K562 (cell line): ENCODE data around the gene ZNF81. TPM values are rescaled to one million over a fixed set of nuclear protein-coding genes. Genes with fewer than 3 reads are reported as not detected.

ENCODE experiments used
- ATAC-seq: fragments of 200-7000 bp; cut with Tn5 transposase; 3 replicates; pipeline ENCODE4 v1.9.1; 2020; ENCODE audit warnings: moderate library complexity
- BruUV-seq: library from RNA; stranded (reverse); fragments of 400-500 nt; replicated peaks from 2 replicates; lab custom pipeline; 2021; lab: Mats Ljungman, UMichigan
- CTCF ChIA-PET: fragments of 300-600 bp; formaldehyde crosslinking; extraction: SDS; loops from one replicate; lab custom pipeline; 2021; ENCODE audit warnings: low intra/inter-chr PET ratio; lab: Yijun Ruan, JAX
- POLR2A ChIA-PET: fragments of 300-600, 350-650 bp; sonication (Branson Sonifier 250); formaldehyde crosslinking; extraction: SDS; loops from one replicate; lab custom pipeline; 2021; ENCODE audit warnings: antibody characterized with exemption, inconsistent platforms; lab: Yijun Ruan, JAX
- DNase-seq, 4 experiments: peaks; one replicate each; pipeline versions ENCODE4 v3.0.0 to v3.0.0-alpha.2; 2011 to 2018; ENCODE audit warnings: low spot score in 3 of 4, mixed read lengths in 3 of 4; ENCODE audit errors: extremely low read depth in 1 of 4
- FAIRE-seq: peaks from 2 replicates; lab custom pipeline; 2011; peaks lifted over from hg19 to GRCh38; lab: Jason Lieb, UNC
- H2AFZ ChIP-seq: 2 replicates; pipeline ENCODE4 v1.6.0; 2011; ENCODE audit warnings: low read depth, low read length, control low read depth, inconsistent platforms
- H3K27ac ChIP-seq: fragments of 200-600 bp; 3 replicates; pipeline ENCODE4 v1.8.0; 2011; ENCODE audit warnings: low read depth, mild to moderate bottlenecking, control low read depth, inconsistent platforms, low read length, moderate library complexity, mixed read lengths; ENCODE audit errors: extremely low read depth
- H3K27me3 ChIP-seq, 2 experiments: fragments of 300-600 bp in 1 of 2; 2 replicates in 1 of 2; 3 replicates in 1 of 2; pipeline versions ENCODE4 v1.6.0 to v1.8.0; 2011; ENCODE audit warnings: inconsistent platforms in 2 of 2, low read length in 2 of 2, mild to moderate bottlenecking in 1 of 2, mixed read lengths in 1 of 2, moderate library complexity in 1 of 2; ENCODE audit not compliant: control insufficient read depth in 2 of 2, insufficient read depth in 2 of 2
- H3K36me3 ChIP-seq: fragments of 300-600 bp; 3 replicates; pipeline ENCODE4 v1.8.0; 2011; ENCODE audit warnings: mild to moderate bottlenecking, low read length, inconsistent platforms; ENCODE audit not compliant: control insufficient read depth, insufficient read depth
- H3K4me1 ChIP-seq, 2 experiments: fragments of 200-600 bp in 1 of 2; replicated peaks in 1 of 2; 2 replicates in 1 of 2; 3 replicates in 1 of 2; pipeline versions ENCODE4 v1.5.1 to v1.8.0; 2011; ENCODE audit warnings: inconsistent platforms in 2 of 2, low read length in 2 of 2, mild to moderate bottlenecking in 1 of 2, mixed read lengths in 1 of 2, moderate library complexity in 1 of 2; ENCODE audit not compliant: control insufficient read depth in 2 of 2, insufficient read depth in 2 of 2
- H3K4me2 ChIP-seq: 2 replicates; pipeline ENCODE4 v1.6.1; 2011; ENCODE audit warnings: low read length, control low read depth, inconsistent platforms, mixed read lengths; ENCODE audit not compliant: insufficient read depth
- H3K4me3 ChIP-seq: fragments of 200-600 bp; sonication (generic), shearing (Covaris generic); 2 replicates; pipeline ENCODE4 v1.5.1; 2016; ENCODE audit warnings: control low read depth, inconsistent platforms
- H3K79me2 ChIP-seq: fragments of 200-600 bp; 3 replicates; pipeline ENCODE4 v1.8.0; 2011; ENCODE audit warnings: low read length, inconsistent platforms; ENCODE audit not compliant: control insufficient read depth, insufficient read depth
- H3K9ac ChIP-seq, 2 experiments: 2 replicates each; pipeline versions ENCODE4 v1.6.0 to v1.6.1; 2011; ENCODE audit warnings: low read depth in 2 of 2, low read length in 2 of 2, control low read depth in 1 of 2, inconsistent platforms in 1 of 2, mild to moderate bottlenecking in 1 of 2, mixed read lengths in 1 of 2; ENCODE audit not compliant: insufficient read depth in 1 of 2
- H3K9me1 ChIP-seq: one replicate; pipeline ENCODE4 v1.6.0; 2011; ENCODE audit warnings: inconsistent platforms, mild to moderate bottlenecking, low read length, moderate library complexity; ENCODE audit not compliant: control insufficient read depth, insufficient read depth
- H3K9me3 ChIP-seq: replicated peaks from 2 replicates; pipeline ENCODE4 v1.5.1; 2011; ENCODE audit warnings: low read depth, low read length, inconsistent platforms; ENCODE audit not compliant: control insufficient read depth, insufficient read depth
- H4K20me1 ChIP-seq: replicated peaks from 2 replicates; pipeline ENCODE4 v1.6.1; 2011; ENCODE audit warnings: low read length, inconsistent platforms, mixed read lengths; ENCODE audit not compliant: control insufficient read depth, insufficient read depth
- CHD2 ChIP-seq: IDR thresholded peaks from 2 replicates; pipeline ENCODE4 v1.6.1; 2011; ENCODE audit warnings: low read depth, low read length
- ESRRA ChIP-seq: fragments of 450-650 bp; IDR thresholded peaks from 2 replicates; pipeline ENCODE4 v1.6.1; 2014; ENCODE audit warnings: low read depth, mild to moderate bottlenecking, moderate library complexity, borderline replicate concordance
- GATAD2A ChIP-seq: fragments of 450-650 bp; IDR thresholded peaks from 2 replicates; pipeline ENCODE4 v1.6.1; 2017
- IFI16 ChIP-seq: fragments of 250-450 bp; sonication (Bioruptor Pico); IDR thresholded peaks from 2 replicates; pipeline ENCODE4 v2.1.2; 2022; ENCODE audit warnings: mild to moderate bottlenecking, inconsistent platforms
- L3MBTL2 ChIP-seq: fragments of 450-650 bp; IDR thresholded peaks from 2 replicates; pipeline ENCODE4 v1.6.1; 2016; ENCODE audit warnings: mild to moderate bottlenecking, moderate library complexity
- PHF8 ChIP-seq: fragments of 200-600 bp; sonication (generic); IDR thresholded peaks from 2 replicates; pipeline ENCODE4 v1.6.1; 2012; ENCODE audit warnings: mixed run types, mild to moderate bottlenecking, inconsistent platforms, low read length, moderate library complexity, borderline replicate concordance
- POU5F1 ChIP-seq: fragments of 150-350 bp; IDR thresholded peaks from 2 replicates; pipeline ENCODE4 v1.6.1; 2014; ENCODE audit warnings: borderline replicate concordance, low read length, low read depth, mild to moderate bottlenecking; ENCODE audit not compliant: partially characterized antibody
- RAD21 ChIP-seq, 2 experiments: fragments of 250-450 bp in 1 of 2; fragments of 450-650 bp in 1 of 2; sonication (Bioruptor Pico) in 1 of 2; formaldehyde crosslinking in 1 of 2; IDR thresholded peaks in 1 of 2; conservative IDR thresholded peaks in 1 of 2; 2 replicates each; pipeline versions ENCODE4 v1.4.0 to v1.8.0; 2020 to 2022; ENCODE audit warnings: mild to moderate bottlenecking in 2 of 2, moderate library complexity in 1 of 2
- SMAD2 ChIP-seq: fragments of 150-350 bp; IDR thresholded peaks from 2 replicates; pipeline ENCODE4 v1.6.1; 2014; ENCODE audit warnings: low read depth, mild to moderate bottlenecking, low read length
- ZNF23 ChIP-seq: fragments of 250-450 bp; sonication (Bioruptor Pico); IDR thresholded peaks from 2 replicates; pipeline ENCODE4 v1.4.0; 2020; ENCODE audit warnings: mild to moderate bottlenecking
- WGBS: fragments of 100-300 bp; shearing (Covaris generic); methylation state at CpG from one replicate; pipeline ENCODE4 v1.1.6; 2016; ENCODE audit warnings: low coverage, mixed read lengths; ENCODE audit not compliant: insufficient coverage; ENCODE audit errors: missing lambda C conversion rate; 5-methylcytosine and 5-hydroxymethylcytosine counted together
- in situ Hi-C: fragments of 300-500 bp; cut with MboI; formaldehyde crosslinking; loops from 4 replicates; pipeline ENCODE4 v1.15.0; 2018; ENCODE audit warnings: inconsistent platforms, mixed read lengths
- intact Hi-C: fragments of 100-400 bp; cut with micrococcal nuclease; formaldehyde crosslinking; loops from 2 replicates; pipeline ENCODE4 v1.14.2; 2022
- polyA plus RNA-seq, 8 experiments: library from polyadenylated mRNA; depleted of rRNA in 4 of 8; stranded (reverse) in 5 of 8; unstranded in 3 of 8; fragments of >200 nt; fragmentation: Nextera tagmentation in 2 of 8; fragmentation: Illumina TruSeq in 1 of 8; extraction: Ambion mirVana in 2 of 8; extraction: Trizol in 1 of 8; gene quantifications; 2 replicates each; pipeline versions ENCODE4 v1.2.1 to v1.2.3, GENCODE V29; 2011 to 2014; ENCODE audit warnings: inconsistent platforms in 1 of 8, missing spikeins in 1 of 8
- total RNA-seq, 7 experiments: library from RNA; depleted of rRNA in 6 of 7; stranded (reverse); fragments of >200 nt in 6 of 7; fragmentation: Illumina TruSeq in 2 of 7; extraction: Trizol in 2 of 7; gene quantifications; 2 replicates each; pipeline versions ENCODE4 v1.2.1 to v1.2.3, GENCODE V29; 2011 to 2021; ENCODE audit warnings: low replicate concordance in 1 of 7
- TF ChIP-seq, protein P1 (sequence below): fragments of 450-650 bp; IDR thresholded peaks from 2 replicates; pipeline ENCODE4 v1.6.1; 2017; ENCODE audit warnings: antibody characterized with exemption, mild to moderate bottlenecking
- TF ChIP-seq, protein P2 (sequence below): sonication (generic); formaldehyde crosslinking; IDR thresholded peaks from 2 replicates; pipeline ENCODE4 v1.8.1; 2023; ENCODE audit warnings: mild to moderate bottlenecking, missing genetic modification reagents
- TF ChIP-seq, protein P3 (sequence below), 3 experiments: IDR thresholded peaks in 2 of 3; conservative IDR thresholded peaks in 1 of 3; 2 replicates each; pipeline ENCODE4 v1.5.1; 2011 to 2012; ENCODE audit warnings: low read length in 3 of 3, mild to moderate bottlenecking in 3 of 3, control low read depth in 2 of 3, improper control_type of control experiment in 1 of 3, inconsistent platforms in 1 of 3, low read depth in 1 of 3, mixed read lengths in 1 of 3, moderate library complexity in 1 of 3; ENCODE audit not compliant: insufficient read depth in 2 of 3

Gene ZNF81
- total and polyA plus RNA-seq, 9 of the 15 experiments (the other 6 are each of a cell fraction or from before 2014, with no cell fraction given) = 2.4 to 9.6 (median 4.9) TPM

DNA sequence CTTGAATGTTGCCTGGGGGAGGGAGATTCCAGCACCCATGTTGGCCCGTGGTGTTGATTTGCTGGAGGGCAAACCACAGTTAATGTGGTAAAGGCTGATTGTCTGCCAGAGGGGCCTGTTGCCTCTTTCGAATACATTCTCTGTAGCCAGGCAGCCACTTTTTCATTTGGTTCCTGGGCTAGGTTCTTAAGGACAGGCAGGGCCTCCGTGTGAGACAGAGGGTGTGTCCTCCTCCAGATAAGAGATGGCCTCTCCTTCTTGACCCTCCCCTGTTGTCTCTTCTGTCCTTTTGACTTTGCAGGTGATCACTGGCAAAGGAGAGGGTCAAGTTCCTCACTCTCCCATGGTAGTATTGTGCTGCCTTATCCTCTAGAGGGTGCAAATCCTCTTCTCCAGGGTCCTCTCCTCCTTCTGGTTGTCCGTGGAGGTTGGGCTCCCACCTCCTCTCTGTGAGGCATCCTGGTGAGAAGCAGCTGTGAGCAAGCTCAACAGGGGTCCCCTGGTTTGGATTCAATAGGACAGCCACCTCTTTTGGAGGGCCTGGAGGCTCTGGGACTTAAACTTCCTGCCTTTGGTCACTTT lies 122.2 kb downstream of the ZNF81 start:
- H3K4me1 ChIP-seq = no peaks in the 10 kb centered on the region; a peak in 2 of 5 replicates
- H3K36me3 ChIP-seq = no peaks in the 10 kb centered on the region
- in situ Hi-C loops (no loop called here), intact Hi-C loops (loop anchor here (2.0 kb wide), 1 partner anchor 66 kb away; no protein-coding TSS in a partner anchor)
- WGBS = 15% methylated on average over 4 of the region's 4 CpGs
- FAIRE-seq (peak; percentile 61), DNase-seq (peak in 2 of 4 experiments; percentile 11 to 41), ATAC-seq (peak; percentile 89)
- peaks cover 0 to 8% of the 10 kb centered on the region in 2 experiments; a peak in 2 of 5 replicates for H3K27me3 ChIP-seq
- H3K27ac ChIP-seq = no peak overlapping the region
- H4K20me1 ChIP-seq = no peaks in the 10 kb centered on the region
- no peak overlapping the region for H3K4me2 ChIP-seq
- H3K9ac ChIP-seq = no peak overlapping the region
- ChIA-PET POLR2A (no interaction called here), CTCF (no interaction called here)
- no peak overlapping the region for H3K4me3 ChIP-seq
- peak overlapping the region; percentile 50; the same call in 1 of the 2 replicates for H2AFZ ChIP-seq
- H3K79me2 ChIP-seq = no peaks in the 10 kb centered on the region
- no peaks in the 10 kb centered on the region for H3K9me1 ChIP-seq
- no peaks in the 10 kb centered on the region for H3K9me3 ChIP-seq
- BruUV-seq = no TSS peak
- TF ChIP-seq L3MBTL2 = no peak
- TF ChIP-seq CHD2 = no peak
- TF ChIP-seq, protein P1, sequence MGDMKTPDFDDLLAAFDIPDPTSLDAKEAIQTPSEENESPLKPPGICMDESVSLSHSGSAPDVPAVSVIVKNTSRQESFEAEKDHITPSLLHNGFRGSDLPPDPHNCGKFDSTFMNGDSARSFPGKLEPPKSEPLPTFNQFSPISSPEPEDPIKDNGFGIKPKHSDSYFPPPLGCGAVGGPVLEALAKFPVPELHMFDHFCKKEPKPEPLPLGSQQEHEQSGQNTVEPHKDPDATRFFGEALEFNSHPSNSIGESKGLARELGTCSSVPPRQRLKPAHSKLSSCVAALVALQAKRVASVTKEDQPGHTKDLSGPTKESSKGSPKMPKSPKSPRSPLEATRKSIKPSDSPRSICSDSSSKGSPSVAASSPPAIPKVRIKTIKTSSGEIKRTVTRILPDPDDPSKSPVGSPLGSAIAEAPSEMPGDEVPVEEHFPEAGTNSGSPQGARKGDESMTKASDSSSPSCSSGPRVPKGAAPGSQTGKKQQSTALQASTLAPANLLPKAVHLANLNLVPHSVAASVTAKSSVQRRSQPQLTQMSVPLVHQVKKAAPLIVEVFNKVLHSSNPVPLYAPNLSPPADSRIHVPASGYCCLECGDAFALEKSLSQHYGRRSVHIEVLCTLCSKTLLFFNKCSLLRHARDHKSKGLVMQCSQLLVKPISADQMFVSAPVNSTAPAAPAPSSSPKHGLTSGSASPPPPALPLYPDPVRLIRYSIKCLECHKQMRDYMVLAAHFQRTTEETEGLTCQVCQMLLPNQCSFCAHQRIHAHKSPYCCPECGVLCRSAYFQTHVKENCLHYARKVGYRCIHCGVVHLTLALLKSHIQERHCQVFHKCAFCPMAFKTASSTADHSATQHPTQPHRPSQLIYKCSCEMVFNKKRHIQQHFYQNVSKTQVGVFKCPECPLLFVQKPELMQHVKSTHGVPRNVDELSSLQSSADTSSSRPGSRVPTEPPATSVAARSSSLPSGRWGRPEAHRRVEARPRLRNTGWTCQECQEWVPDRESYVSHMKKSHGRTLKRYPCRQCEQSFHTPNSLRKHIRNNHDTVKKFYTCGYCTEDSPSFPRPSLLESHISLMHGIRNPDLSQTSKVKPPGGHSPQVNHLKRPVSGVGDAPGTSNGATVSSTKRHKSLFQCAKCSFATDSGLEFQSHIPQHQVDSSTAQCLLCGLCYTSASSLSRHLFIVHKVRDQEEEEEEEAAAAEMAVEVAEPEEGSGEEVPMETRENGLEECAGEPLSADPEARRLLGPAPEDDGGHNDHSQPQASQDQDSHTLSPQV = no peak
- TF ChIP-seq, protein P2, sequence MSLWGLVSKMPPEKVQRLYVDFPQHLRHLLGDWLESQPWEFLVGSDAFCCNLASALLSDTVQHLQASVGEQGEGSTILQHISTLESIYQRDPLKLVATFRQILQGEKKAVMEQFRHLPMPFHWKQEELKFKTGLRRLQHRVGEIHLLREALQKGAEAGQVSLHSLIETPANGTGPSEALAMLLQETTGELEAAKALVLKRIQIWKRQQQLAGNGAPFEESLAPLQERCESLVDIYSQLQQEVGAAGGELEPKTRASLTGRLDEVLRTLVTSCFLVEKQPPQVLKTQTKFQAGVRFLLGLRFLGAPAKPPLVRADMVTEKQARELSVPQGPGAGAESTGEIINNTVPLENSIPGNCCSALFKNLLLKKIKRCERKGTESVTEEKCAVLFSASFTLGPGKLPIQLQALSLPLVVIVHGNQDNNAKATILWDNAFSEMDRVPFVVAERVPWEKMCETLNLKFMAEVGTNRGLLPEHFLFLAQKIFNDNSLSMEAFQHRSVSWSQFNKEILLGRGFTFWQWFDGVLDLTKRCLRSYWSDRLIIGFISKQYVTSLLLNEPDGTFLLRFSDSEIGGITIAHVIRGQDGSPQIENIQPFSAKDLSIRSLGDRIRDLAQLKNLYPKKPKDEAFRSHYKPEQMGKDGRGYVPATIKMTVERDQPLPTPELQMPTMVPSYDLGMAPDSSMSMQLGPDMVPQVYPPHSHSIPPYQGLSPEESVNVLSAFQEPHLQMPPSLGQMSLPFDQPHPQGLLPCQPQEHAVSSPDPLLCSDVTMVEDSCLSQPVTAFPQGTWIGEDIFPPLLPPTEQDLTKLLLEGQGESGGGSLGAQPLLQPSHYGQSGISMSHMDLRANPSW = no peak
- TF ChIP-seq, protein P3, sequence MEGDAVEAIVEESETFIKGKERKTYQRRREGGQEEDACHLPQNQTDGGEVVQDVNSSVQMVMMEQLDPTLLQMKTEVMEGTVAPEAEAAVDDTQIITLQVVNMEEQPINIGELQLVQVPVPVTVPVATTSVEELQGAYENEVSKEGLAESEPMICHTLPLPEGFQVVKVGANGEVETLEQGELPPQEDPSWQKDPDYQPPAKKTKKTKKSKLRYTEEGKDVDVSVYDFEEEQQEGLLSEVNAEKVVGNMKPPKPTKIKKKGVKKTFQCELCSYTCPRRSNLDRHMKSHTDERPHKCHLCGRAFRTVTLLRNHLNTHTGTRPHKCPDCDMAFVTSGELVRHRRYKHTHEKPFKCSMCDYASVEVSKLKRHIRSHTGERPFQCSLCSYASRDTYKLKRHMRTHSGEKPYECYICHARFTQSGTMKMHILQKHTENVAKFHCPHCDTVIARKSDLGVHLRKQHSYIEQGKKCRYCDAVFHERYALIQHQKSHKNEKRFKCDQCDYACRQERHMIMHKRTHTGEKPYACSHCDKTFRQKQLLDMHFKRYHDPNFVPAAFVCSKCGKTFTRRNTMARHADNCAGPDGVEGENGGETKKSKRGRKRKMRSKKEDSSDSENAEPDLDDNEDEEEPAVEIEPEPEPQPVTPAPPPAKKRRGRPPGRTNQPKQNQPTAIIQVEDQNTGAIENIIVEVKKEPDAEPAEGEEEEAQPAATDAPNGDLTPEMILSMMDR (IDR thresholded peaks at IDR 0.05 in 2 of 3, conservative IDR thresholded peaks at IDR 0.05 in 1 of 3; ENCODE audit: insufficient read depth in 2 of 3, low read depth in 1 of 3, low read length in 3 of 3) = peak; percentile 50 to 64 (median 55)
- no peak for TF ChIP-seq SMAD2
- TF ChIP-seq ESRRA = peak; percentile 81
- TF ChIP-seq GATAD2A = no peak
- no peak for TF ChIP-seq ZNF23 (CRISPR knock-in tag)
- TF ChIP-seq IFI16 (CRISPR knock-in tag) = no peak
- TF ChIP-seq RAD21 (CRISPR knock-in tag; conservative IDR thresholded peaks at IDR 0.05 in 1 of 2, IDR thresholded peaks at IDR 0.05 in 1 of 2) = 0 out of 4 replicates have a peak, but pooled peaks of 1 of the 2 experiments have one; percentile 7
- no peak for TF ChIP-seq PHF8
- TF ChIP-seq POU5F1 = no peak
